HG03442 (cell line): ENCODE results near the gene NAALADL2.
"Not testable (repeated sequence)": the region's sequence is repeated elsewhere in the genome, so short reads cannot be mapped to it uniquely, and the experiment has no call there.

Experiments used
- ATAC-seq: cut with Tn5 transposase; IDR thresholded peaks from one replicate; pipeline ENCODE4 v1.9.1; 2021; ENCODE audit warnings: mild to moderate bottlenecking, moderate library complexity; ENCODE audit not compliant: unreplicated experiment

The NAALADL2 gene

GRCh38 chr3:175460849-175461399 is 601.8 kb downstream of the NAALADL2 start:
- ATAC-seq: not testable (repeated sequence)

- ATAC-seq: no peak
Measured at GRCh38 chr3:175464362-175464761, 605.2 kb downstream of the NAALADL2 start.

- no peak for ATAC-seq
Measured at GRCh38 chr3:175469124-175469523, 610.0 kb downstream of the NAALADL2 start.

- ATAC-seq: no peak
Measured at GRCh38 chr3:175475765-175476164, 616.6 kb downstream of the NAALADL2 start.

- ATAC-seq: no peak
Measured at GRCh38 chr3:175476489-175476888, 617.4 kb downstream of the NAALADL2 start.

- ATAC-seq: peak; percentile 96
Measured at GRCh38 chr3:175477651-175478224, 618.6 kb downstream of the NAALADL2 start.

GRCh38 chr3:175478301-175478700 is 619.2 kb downstream of the NAALADL2 start:
- ATAC-seq: no peak

- no peak for ATAC-seq
Measured at GRCh38 chr3:175479175-175479574, 620.0 kb downstream of the NAALADL2 start.

GRCh38 chr3:175479800-175480199 is 620.7 kb downstream of the NAALADL2 start:
- ATAC-seq: no peak

- ATAC-seq: no peak
Measured at GRCh38 chr3:175484666-175485065, 625.5 kb downstream of the NAALADL2 start.

GRCh38 chr3:175485436-175485835 is 626.3 kb downstream of the NAALADL2 start:
- no peak for ATAC-seq

- ATAC-seq: peak; percentile 56
Measured at GRCh38 chr3:175486255-175486654, 627.1 kb downstream of the NAALADL2 start.

GRCh38 chr3:175489406-175489805 is 630.3 kb downstream of the NAALADL2 start:
- ATAC-seq: peak; percentile 56

- ATAC-seq: no peak
Measured at GRCh38 chr3:175493301-175493700, 634.2 kb downstream of the NAALADL2 start.

- ATAC-seq: peak; percentile 75
Measured at GRCh38 chr3:175495331-175495730, 636.2 kb downstream of the NAALADL2 start.

GRCh38 chr3:175502155-175502554 is 643.0 kb downstream of the NAALADL2 start:
- ATAC-seq: no peak

- ATAC-seq: no peak
Measured at GRCh38 chr3:175511219-175511785, 652.2 kb downstream of the NAALADL2 start.

GRCh38 chr3:175512700-175513099 is 653.6 kb downstream of the NAALADL2 start:
- no peak for ATAC-seq

- ATAC-seq: peak; percentile 72
Measured at GRCh38 chr3:175518459-175518858, 659.3 kb downstream of the NAALADL2 start.

GRCh38 chr3:175521406-175521805 is 662.3 kb downstream of the NAALADL2 start:
- ATAC-seq: no peak

- no peak for ATAC-seq
Measured at GRCh38 chr3:175526191-175526590, 667.1 kb downstream of the NAALADL2 start.

GRCh38 chr3:175526609-175527280 is 667.6 kb downstream of the NAALADL2 start:
- ATAC-seq: no peak
